ENCODE measurements around the gene LIN54. TPM values are rescaled to one million over a fixed set of nuclear protein-coding genes. Genes with fewer than 3 reads are reported as not detected.

The LIN54 gene
- polyA plus RNA-seq, 1 donor (not counting 4 experiments of a cell fraction or from before 2014, with no cell fraction given): 8.1 TPM

DNA sequence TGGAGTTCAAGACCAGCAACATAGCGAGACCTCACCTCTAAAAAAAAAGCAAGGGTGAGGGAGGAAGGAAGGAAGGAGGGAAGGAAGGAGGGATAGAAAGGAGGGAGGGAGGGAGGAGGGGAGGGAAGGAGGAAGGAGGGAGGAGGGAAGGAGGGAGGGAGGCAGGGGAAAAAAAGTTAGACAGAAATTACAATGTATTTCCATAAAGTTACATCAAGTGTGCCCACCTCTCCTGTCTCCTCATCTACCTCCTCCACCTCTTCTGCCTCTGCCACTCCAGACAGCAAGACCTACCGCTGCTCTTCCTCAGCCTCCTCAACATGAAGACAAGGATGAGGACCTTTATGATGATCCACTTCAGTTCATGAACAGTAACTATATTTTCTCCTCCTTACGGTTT, 8.3 kb downstream of the LIN54 start:
- Histone ChIP-seq H3K36me3 (ENCODE audit: control insufficient read depth in 2 of 2, extremely low read depth in 1 of 2, insufficient read depth in 2 of 2, low read length in 2 of 2) (no peaks in the 10 kb centered on the region), H3K4me2 (ENCODE audit: control insufficient read depth, extremely low read depth, insufficient read depth, low read depth, low read length) (no peak overlapping the region)

GRCh38 chr4:82998898-82999297, 11.7 kb downstream of the LIN54 start:
- Histone ChIP-seq H3K27ac (ENCODE audit: control insufficient read depth, insufficient read depth, low read length) (no peak overlapping the region), H3K27me3 (ENCODE audit: control insufficient read depth, extremely low read depth, insufficient read depth, low read length) (no peaks in the 10 kb centered on the region), H3K9me3 (ENCODE audit: control insufficient read depth, low read depth, low read length) (no peaks in the 10 kb centered on the region), H3K4me3 (ENCODE audit: control insufficient read depth in 2 of 3, extremely low read depth in 1 of 3, insufficient read depth in 2 of 3, low read depth in 1 of 3, low read length in 3 of 3) (no peak overlapping the region), H4K20me1 (ENCODE audit: control insufficient read depth, extremely low read depth, insufficient read depth, low read length) (no peaks in the 10 kb centered on the region), H2AFZ (ENCODE audit: control insufficient read depth, low read length) (no peak overlapping the region), H3K9me1 (ENCODE audit: control insufficient read depth, extremely low read depth, insufficient read depth, low read length) (peaks cover 4% of the 10 kb centered on the region), H3K4me1 (ENCODE audit: control insufficient read depth, extremely low read depth, insufficient read depth, low read length) (no peaks in the 10 kb centered on the region), H3K9ac (ENCODE audit: control insufficient read depth, extremely low read depth, insufficient read depth, low read length) (no peak overlapping the region), H3K36me3 (ENCODE audit: control insufficient read depth in 2 of 2, extremely low read depth in 1 of 2, insufficient read depth in 2 of 2, low read length in 2 of 2) (no peaks in the 10 kb centered on the region), H3K4me2 (ENCODE audit: control insufficient read depth, extremely low read depth, insufficient read depth, low read depth, low read length) (no peak overlapping the region), H3K79me2 (ENCODE audit: control insufficient read depth, insufficient read depth, low read length) (peaks cover 37% of the 10 kb centered on the region)
- dilution Hi-C loops (cut with MboI; ENCODE audit: extremely low pct_ligation_motif_present, low sequenced_read_pairs): no loop called here
- DNase-seq (ENCODE audit: low read depth, low spot score): no peak
- TF ChIP-seq, protein P1, sequence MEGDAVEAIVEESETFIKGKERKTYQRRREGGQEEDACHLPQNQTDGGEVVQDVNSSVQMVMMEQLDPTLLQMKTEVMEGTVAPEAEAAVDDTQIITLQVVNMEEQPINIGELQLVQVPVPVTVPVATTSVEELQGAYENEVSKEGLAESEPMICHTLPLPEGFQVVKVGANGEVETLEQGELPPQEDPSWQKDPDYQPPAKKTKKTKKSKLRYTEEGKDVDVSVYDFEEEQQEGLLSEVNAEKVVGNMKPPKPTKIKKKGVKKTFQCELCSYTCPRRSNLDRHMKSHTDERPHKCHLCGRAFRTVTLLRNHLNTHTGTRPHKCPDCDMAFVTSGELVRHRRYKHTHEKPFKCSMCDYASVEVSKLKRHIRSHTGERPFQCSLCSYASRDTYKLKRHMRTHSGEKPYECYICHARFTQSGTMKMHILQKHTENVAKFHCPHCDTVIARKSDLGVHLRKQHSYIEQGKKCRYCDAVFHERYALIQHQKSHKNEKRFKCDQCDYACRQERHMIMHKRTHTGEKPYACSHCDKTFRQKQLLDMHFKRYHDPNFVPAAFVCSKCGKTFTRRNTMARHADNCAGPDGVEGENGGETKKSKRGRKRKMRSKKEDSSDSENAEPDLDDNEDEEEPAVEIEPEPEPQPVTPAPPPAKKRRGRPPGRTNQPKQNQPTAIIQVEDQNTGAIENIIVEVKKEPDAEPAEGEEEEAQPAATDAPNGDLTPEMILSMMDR (optimal IDR thresholded peaks at IDR 0.05 in 1 of 3, IDR thresholded peaks at IDR 0.05 in 1 of 3, conservative IDR thresholded peaks at IDR 0.05 in 1 of 3; ENCODE audit: extremely low read depth in 1 of 3, insufficient read depth in 2 of 3, low read length in 3 of 3): no peak
- TF ChIP-seq EZH2 (IDR thresholded peaks at IDR 0.05; ENCODE audit: low read length): no peak
- FAIRE-seq: no peak

More for the DNA sequence above, 8.3 kb downstream of the LIN54 start:
- no peaks in the 10 kb centered on the region for H3K9me1 ChIP-seq (ENCODE audit: control insufficient read depth, extremely low read depth, insufficient read depth, low read length)
- H3K9ac ChIP-seq (ENCODE audit: control insufficient read depth, extremely low read depth, insufficient read depth, low read length): no peak overlapping the region
- no peak overlapping the region for H3K4me3 ChIP-seq (ENCODE audit: control insufficient read depth in 2 of 3, extremely low read depth in 1 of 3, insufficient read depth in 2 of 3, low read depth in 1 of 3, low read length in 3 of 3)
- H3K79me2 ChIP-seq (ENCODE audit: control insufficient read depth, insufficient read depth, low read length): peaks cover 52% of the 10 kb centered on the region
- no peaks in the 10 kb centered on the region for H4K20me1 ChIP-seq (ENCODE audit: control insufficient read depth, extremely low read depth, insufficient read depth, low read length)
- H2AFZ ChIP-seq (ENCODE audit: control insufficient read depth, low read length): no peak overlapping the region
- H3K27ac ChIP-seq (ENCODE audit: control insufficient read depth, insufficient read depth, low read length): no peak overlapping the region
- no peaks in the 10 kb centered on the region for H3K4me1 ChIP-seq (ENCODE audit: control insufficient read depth, extremely low read depth, insufficient read depth, low read length)
- DNase-seq (ENCODE audit: low read depth, low spot score) (no peak), FAIRE-seq (no peak)
- no peaks in the 10 kb centered on the region for H3K9me3 ChIP-seq (ENCODE audit: control insufficient read depth, low read depth, low read length)
- no peaks in the 10 kb centered on the region for H3K27me3 ChIP-seq (ENCODE audit: control insufficient read depth, extremely low read depth, insufficient read depth, low read length)
- dilution Hi-C loops (cut with MboI; ENCODE audit: extremely low pct_ligation_motif_present, low sequenced_read_pairs): no loop called here
- TF ChIP-seq, protein P1 (optimal IDR thresholded peaks at IDR 0.05 in 1 of 3, IDR thresholded peaks at IDR 0.05 in 1 of 3, conservative IDR thresholded peaks at IDR 0.05 in 1 of 3; ENCODE audit: extremely low read depth in 1 of 3, insufficient read depth in 2 of 3, low read length in 3 of 3): no peak
- TF ChIP-seq EZH2 (IDR thresholded peaks at IDR 0.05; ENCODE audit: low read length): no peak
